Neutrophil (primary cell): ENCODE measurements around the gene MYO1A.

ENCODE experiments used
- H3K27ac ChIP-seq: fragments of 200-600 bp; sonication (generic); 2 replicates; pipeline ENCODE4 v1.5.1; 2016; ENCODE audit warnings: mild to moderate bottlenecking, moderate library complexity
- H3K27me3 ChIP-seq: fragments of 200-600 bp; sonication (generic); 2 replicates; pipeline ENCODE4 v1.6.0; 2016; ENCODE audit warnings: mild to moderate bottlenecking
- H3K36me3 ChIP-seq: fragments of 200-600 bp; sonication (generic); 2 replicates; pipeline ENCODE4 v1.5.1; 2017
- H3K4me1 ChIP-seq, 2 experiments: fragments of 200-600 bp in 1 of 2; sonication (generic) in 1 of 2; 1 replicate in 1 of 2; 2 replicates in 1 of 2; pipeline versions ENCODE4 v1.5.1 to v1.6.1; 2013 to 2016; ENCODE audit warnings: low read depth in 1 of 2, low read length in 1 of 2, mild to moderate bottlenecking in 1 of 2, moderate library complexity in 1 of 2; ENCODE audit not compliant: control insufficient read depth in 1 of 2, insufficient read depth in 1 of 2
- H3K4me3 ChIP-seq, 2 experiments: fragments of 200-600 bp in 1 of 2; sonication (generic) in 1 of 2; 1 replicate in 1 of 2; 2 replicates in 1 of 2; pipeline ENCODE4 v1.5.1; 2013 to 2016; ENCODE audit warnings: low read depth in 1 of 2, low read length in 1 of 2, mild to moderate bottlenecking in 1 of 2, moderate library complexity in 1 of 2
- H3K9me3 ChIP-seq: fragments of 200-600 bp; sonication (generic); 2 replicates; pipeline ENCODE4 v1.5.1; 2016
- TF ChIP-seq, protein P1 (sequence below): fragments of 200-600 bp; sonication (generic); IDR thresholded peaks from 2 replicates; pipeline ENCODE4 v1.5.1; 2016; ENCODE audit warnings: antibody characterized with exemption

The MYO1A gene

GRCh38 chr12:56996793-56997545 is 53.0 kb downstream of the MYO1A start:
- H3K27me3 ChIP-seq: no peaks in the 10 kb centered on the region

GRCh38 chr12:56995930-56996496 is 53.9 kb downstream of the MYO1A start:
- Histone ChIP-seq H3K36me3 (no peaks in the 10 kb centered on the region), H3K9me3 (no peaks in the 10 kb centered on the region), H3K27ac (no peak overlapping the region), H3K4me3 (no peak overlapping the region), H3K4me1 (peaks cover 0 to 6% of the 10 kb centered on the region in 2 experiments), H3K27me3 (no peaks in the 10 kb centered on the region)
- TF ChIP-seq, protein P1, sequence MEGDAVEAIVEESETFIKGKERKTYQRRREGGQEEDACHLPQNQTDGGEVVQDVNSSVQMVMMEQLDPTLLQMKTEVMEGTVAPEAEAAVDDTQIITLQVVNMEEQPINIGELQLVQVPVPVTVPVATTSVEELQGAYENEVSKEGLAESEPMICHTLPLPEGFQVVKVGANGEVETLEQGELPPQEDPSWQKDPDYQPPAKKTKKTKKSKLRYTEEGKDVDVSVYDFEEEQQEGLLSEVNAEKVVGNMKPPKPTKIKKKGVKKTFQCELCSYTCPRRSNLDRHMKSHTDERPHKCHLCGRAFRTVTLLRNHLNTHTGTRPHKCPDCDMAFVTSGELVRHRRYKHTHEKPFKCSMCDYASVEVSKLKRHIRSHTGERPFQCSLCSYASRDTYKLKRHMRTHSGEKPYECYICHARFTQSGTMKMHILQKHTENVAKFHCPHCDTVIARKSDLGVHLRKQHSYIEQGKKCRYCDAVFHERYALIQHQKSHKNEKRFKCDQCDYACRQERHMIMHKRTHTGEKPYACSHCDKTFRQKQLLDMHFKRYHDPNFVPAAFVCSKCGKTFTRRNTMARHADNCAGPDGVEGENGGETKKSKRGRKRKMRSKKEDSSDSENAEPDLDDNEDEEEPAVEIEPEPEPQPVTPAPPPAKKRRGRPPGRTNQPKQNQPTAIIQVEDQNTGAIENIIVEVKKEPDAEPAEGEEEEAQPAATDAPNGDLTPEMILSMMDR: no peak

More at GRCh38 chr12:56996793-56997545, 53.0 kb downstream of the MYO1A start:
- H3K27ac ChIP-seq: no peak overlapping the region
- H3K4me3 ChIP-seq: no peak overlapping the region
- no peaks in the 10 kb centered on the region for H3K36me3 ChIP-seq
- H3K9me3 ChIP-seq: no peaks in the 10 kb centered on the region
- H3K4me1 ChIP-seq: no peaks in the 10 kb centered on the region
- TF ChIP-seq, protein P1: no peak

DNA sequence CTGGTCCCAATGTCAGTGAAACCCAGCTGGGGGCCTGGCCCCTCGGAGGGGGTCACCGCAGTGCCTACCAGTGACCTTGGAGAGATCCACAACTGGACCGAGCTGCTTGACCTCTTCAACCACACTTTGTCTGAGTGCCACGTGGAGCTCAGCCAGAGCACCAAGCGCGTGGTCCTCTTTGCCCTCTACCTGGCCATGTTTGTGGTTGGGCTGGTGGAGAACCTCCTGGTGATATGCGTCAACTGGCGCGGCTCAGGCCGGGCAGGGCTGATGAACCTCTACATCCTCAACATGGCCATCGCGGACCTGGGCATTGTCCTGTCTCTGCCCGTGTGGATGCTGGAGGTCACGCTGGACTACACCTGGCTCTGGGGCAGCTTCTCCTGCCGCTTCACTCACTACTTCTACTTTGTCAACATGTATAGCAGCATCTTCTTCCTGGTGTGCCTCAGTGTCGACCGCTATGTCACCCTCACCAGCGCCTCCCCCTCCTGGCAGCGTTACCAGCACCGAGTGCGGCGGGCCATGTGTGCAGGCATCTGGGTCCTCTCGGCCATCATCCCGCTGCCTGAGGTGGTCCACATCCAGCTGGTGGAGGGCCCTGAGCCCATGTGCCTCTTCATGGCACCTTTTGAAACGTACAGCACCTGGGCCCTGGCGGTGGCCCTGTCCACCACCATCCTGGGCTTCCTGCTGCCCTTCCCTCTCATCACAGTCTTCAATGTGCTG is 54.6 kb downstream of the MYO1A start:
- no peak overlapping the region for H3K4me3 ChIP-seq
- no peaks in the 10 kb centered on the region for H3K36me3 ChIP-seq
- H3K4me1 ChIP-seq: peaks cover 0 to 6% of the 10 kb centered on the region in 2 experiments
- TF ChIP-seq, protein P1: no peak
- no peaks in the 10 kb centered on the region for H3K9me3 ChIP-seq
- H3K27ac ChIP-seq: no peak overlapping the region
- no peaks in the 10 kb centered on the region for H3K27me3 ChIP-seq

GRCh38 chr12:56994231-56994746 is 55.6 kb downstream of the MYO1A start:
- TF ChIP-seq, protein P1: no peak
- Histone ChIP-seq H3K9me3 (no peaks in the 10 kb centered on the region), H3K4me3 (no peak overlapping the region), H3K4me1 (peaks cover 0 to 6% of the 10 kb centered on the region in 2 experiments), H3K27me3 (peaks cover under 1% of the 10 kb centered on the region), H3K36me3 (no peaks in the 10 kb centered on the region), H3K27ac (no peak overlapping the region)

DNA sequence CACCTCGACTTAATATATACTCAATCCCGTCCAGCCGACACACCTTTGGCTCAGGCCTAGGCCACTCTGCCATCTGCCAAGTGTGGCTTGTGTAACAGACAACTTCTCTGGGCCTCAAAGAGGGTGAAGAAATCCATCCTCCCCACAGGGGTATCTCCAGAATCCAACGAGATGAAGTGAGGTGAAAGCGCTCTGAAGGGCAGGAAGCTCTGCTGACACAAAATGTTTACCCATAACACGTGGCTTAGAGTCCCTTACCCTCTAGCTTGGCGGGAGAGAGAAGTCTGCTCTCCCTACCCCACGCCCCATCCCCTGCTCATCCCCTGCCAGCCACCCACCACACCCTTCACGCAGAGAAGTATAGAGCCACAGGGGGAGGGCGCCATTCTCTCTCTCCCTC is 56.6 kb downstream of the MYO1A start:
- TF ChIP-seq, protein P1: no peak

More for the DNA sequence above, 56.6 kb downstream of the MYO1A start:
- Histone ChIP-seq H3K27me3 (peaks cover 10% of the 10 kb centered on the region), H3K9me3 (no peaks in the 10 kb centered on the region), H3K4me3 (no peak overlapping the region), H3K27ac (no peak overlapping the region), H3K36me3 (no peaks in the 10 kb centered on the region), H3K4me1 (peaks cover under 1 to 6% of the 10 kb centered on the region in 2 experiments)
